SW480 (cell line): Measurements from ENCODE around the gene TNNI3K.

Source experiments
- DNase-seq: peaks from one replicate; pipeline ENCODE4 v3.0.0-alpha.2; 2016; ENCODE audit warnings: low spot score

TNNI3K gene

DNA sequence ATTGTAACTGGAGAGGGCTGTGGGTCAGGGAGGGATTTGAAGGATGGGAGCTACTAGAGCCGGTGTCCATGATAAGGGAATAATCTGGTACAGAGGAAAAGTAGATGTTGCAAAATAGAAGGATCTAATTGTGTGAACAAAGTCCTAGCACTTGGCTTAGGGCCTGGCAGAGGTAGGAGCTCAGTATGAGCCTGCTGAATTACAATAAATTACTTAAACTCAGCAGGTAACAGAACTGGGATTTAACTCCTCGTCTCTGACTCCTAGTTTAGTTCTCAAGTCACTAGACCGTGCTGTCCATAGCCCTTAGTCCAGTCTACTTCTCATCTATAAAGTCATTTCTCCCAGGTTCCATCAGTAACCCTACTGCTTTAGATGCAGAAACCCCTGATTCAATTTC is 157.0 kb downstream of the TNNI3K start:
- DNase-seq, result no peak

DNA sequence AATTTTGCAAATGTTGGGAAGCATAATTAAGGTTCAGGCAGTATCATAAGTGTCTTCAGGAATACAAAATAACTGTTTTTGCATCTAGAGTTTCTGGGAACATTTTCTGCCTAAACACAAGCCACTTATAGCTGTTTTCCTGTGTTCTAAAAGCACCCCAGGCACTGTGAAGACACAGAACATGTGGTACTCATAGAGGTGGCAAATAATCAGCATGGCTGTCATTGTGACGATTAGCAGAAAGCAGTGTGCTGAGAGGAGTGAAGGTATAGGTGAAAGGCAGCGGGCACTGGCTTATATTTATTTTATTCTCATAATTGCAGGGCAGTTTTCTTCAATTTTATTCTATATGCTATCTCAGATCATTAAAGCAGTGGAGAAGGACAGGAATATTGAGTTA is 157.7 kb downstream of the TNNI3K start:
- no peak for DNase-seq

DNA sequence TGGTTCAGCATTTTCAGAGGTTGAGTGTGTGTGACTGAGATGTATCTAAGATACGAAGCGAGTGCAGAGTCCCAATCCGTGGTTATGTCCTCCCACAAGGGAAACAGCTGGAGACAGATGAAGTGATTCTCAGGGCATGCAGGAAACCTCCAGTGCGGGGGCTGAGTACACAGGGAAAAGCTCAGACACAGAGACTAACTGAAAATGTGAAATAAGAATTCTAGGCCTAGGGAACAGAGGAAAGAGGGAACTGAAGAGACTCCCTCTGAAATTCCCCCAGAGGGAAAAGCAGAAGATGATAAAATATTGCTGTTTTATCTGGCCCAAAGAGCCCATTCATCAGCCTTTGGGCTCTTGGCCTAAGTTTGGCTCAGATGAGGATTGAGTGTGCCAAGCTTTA is 160.4 kb downstream of the TNNI3K start:
- no peak for DNase-seq

DNA sequence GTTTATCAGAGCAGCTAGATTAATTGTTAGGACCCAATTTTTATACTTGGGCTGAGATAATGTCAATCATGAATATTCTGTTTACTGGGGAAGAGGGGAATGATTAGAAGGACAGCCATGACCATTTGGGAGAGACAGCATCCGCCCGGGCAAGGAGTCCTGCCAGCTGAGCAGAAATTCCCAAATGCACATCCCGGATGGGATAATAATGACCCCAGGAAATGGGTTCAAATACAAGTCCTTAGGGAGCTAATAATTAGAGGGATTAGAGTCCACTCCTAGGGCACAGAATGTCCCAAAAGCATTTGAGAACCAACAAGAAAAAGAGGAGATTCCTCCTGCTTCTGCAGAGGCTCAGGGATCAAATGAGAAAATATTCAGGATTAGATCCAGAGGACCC is 161.3 kb downstream of the TNNI3K start:
- DNase-seq, result no peak

DNA sequence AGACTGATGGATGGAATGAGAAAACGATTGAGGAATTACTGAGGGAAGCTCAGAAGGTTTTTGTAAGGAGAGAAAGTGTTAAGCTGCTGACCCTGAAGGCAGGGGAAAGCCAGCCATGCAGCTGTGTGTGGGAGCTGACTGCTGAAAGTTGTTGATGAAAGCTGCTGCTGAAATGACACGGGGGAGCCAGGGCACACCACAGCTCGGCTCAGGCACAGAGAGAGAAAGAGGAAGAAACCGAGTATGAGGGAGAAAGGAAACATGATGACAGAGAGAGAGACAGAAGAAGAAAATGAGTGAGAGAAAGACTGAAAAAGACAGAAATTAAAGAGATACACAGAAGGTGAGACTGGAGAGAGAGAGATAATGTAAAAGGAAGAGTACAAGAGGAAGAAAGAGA is 161.7 kb downstream of the TNNI3K start:
- no peak for DNase-seq

DNA sequence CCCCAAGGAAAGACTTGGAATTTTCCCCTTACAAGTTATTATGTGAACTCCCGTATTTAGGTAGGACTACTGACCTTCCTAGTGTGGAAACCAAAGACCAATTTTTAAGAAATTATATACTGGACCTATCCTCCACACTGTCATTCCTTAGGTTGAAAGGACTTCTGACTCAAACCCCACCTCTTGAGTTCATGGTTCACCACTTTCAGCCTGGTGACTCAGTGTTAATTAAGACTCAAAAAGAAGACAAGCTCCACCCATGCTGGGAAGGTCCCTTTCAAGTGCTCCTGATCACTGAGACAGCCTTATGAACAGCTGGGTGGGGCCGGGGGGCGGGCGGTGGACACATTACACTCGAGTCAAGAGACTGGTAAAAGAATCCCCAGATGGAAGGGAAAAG is 164.1 kb downstream of the TNNI3K start:
- no peak for DNase-seq

DNA sequence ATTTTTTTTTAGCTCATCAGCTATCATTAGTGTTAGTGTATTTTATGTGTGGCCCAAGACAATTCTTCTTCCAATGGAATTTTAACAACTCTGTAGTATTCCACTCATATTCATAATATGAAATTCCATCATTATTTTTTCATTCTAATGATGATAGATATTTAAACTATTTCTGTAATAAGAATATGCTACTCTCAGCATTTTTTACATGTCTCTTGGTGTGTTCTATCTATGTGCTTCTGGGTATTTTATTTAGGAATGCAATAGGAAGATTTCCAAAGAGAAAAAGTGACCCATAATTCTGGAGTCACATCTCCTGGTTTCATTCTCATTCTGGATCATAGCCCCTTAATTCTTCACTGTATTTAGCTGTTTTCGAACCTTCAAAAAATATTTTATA is 167.7 kb downstream of the TNNI3K start:
- no peak for DNase-seq

DNA sequence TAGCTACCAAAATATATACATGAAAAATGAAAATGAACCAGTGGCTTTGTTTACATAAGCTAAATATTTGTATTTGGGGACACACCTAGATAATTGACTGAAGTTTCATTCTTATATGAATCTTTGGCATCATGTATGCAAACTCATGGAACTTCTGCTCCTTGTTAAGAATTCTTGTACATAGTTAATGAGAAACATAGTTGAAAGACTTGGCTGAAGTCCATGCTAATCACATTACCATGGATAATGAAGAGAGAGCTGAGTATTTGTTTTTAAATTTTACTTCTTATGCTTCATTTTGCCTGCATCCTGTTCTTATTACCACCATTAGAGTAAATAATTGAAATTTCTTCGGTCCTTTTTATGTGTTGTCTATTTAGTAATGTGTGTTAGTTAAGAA is 168.4 kb downstream of the TNNI3K start:
- DNase-seq, result no peak

DNA sequence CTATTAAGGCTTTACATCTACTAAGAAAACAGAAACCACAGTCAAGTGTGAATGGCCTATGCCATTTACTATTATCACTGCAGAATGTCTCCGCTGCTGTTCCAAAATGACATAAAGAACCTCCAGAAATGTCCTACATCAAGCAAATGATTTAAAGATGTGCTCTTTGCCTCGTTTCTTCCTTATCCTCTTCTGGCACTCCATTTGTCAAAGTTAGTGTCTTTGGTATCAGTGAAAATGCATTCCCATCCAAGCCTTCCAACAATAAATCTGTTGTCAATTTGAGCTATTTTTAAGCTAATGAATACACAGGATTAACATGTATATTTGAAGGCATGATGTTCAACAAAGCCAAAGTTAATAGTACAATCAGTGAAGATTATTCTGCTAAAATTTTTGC is 171.6 kb downstream of the TNNI3K start:
- no peak for DNase-seq

DNA sequence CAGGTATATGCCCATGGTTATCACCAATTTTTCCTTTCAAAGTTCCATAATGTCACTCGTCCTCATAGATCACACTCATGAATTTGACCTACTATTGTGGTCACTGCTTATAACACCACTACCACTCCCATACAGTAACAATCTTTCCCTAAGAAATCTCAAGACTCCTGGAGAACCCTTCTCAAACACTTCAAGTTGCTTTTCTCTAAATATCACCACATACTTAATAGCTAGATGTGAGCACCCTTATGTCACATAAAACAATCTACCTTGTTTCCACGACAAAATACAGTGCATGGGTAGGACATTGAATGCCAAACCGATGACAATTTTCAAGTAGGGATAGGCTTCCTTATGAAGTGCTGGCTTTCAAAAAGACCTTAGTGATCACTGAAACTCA is 172.7 kb downstream of the TNNI3K start:
- DNase-seq, result no peak

DNA sequence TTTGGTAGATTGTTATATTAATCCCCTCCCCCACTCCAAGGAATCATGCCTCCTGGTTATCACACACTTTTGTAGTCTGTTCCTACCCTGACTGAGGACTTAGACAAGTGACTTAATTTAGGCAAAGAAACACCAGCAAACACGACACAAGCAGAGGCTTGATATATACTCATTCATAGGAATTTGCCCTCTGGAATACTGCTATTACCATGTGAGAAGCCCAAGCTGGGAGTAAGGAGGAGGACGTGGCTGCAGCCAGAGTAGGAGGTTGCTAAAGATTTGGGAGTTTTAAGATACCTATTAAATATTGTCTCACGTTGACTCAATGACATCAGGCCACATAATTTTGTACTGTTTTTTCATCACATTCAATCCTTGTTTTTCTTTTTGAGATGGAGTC is 177.1 kb downstream of the TNNI3K start:
- DNase-seq, result no peak

DNA sequence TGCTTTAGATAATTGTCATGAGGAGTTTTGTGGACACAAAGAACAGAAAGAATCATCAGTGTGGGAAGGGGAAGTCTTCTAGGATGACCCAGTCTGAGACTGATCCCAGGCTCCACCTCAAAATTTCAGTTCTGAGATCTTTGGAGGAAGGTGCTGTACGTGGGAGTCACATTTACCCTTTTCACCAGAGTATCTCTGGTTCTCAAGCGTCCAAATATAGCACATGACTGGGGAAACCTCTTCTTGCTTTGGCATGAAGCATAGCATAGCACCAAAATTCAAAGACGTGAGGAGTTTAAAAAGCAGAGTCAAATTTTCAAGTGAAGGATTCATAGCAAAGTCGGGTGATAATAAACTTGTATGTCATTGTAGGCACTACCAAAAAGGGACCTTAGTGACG is 180.7 kb downstream of the TNNI3K start:
- no peak for DNase-seq

DNA sequence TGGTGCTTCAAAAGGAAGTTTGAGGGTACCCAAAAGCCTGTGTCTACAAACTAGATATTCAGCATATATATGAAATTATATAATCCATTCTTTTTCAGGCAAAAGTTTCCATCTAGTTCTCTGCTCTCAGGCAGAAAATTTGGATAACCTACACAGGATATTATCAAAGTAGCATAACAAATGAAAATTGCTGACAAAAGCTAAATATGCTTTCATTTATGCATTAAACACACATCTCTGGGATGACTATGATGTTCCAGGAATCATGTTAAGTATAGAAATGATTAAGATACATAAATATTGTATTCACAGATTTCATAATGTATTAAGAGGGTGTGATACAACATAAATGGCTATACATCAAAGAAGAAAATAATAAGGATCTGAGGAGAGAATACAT is 184.4 kb downstream of the TNNI3K start:
- no peak for DNase-seq

DNA sequence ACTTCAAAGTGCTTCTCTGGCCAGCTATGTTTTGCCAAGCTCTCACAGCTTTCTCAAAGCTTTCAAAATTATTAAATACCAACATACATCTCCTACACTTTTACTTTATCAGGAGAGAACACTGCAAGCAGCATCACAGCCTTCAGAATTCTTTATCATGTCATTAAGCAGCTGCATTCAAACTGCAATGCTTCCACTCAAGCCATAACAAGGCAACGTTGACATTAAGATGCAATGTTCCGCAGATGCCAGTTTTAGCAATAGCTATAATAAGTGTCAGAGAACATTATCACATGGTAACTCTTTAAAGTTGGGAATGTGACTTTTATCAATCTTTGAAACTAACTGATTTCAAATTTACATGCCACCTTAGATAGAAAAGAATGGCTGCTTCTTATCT is 185.3 kb downstream of the TNNI3K start:
- no peak for DNase-seq

DNA sequence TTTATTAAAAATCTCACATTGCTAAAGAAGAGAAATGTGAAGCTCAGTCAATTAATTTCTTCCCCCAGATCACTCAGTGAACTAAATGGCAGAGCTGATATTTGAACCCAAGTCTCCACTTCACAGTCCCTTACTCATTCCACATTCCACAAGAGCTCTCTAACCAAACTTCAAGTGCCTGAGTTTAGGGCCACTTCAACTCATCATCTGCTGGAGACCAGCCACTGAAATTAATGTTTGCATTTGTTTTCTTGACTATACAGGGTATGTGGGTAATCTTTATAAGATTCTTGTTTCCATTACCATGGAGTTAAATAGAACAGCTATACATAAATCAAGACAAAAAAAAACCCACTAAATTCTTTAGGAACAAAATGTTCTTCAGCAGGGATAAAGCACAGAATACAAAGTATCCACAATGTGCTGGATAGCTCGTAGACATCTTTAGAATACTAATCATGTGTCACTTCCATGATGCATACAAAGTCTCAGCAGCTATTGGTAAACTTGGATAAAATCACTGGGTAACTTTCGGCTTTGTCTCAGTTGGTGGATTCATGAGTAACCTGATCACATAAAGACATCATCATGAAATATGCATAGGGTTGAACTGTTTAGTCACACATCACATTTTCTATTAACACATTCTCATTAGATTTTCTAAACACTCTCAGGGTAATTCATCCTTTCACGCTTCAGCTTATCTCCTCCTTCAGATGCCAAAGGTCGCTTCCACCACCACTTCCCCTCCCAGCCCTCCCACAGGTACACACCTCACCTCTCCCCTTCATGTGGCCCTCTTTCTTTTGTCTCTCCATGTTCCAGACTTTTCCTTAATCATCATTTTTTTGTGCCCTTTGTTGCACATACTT is 187.5 kb downstream of the TNNI3K start:
- no peak for DNase-seq

DNA sequence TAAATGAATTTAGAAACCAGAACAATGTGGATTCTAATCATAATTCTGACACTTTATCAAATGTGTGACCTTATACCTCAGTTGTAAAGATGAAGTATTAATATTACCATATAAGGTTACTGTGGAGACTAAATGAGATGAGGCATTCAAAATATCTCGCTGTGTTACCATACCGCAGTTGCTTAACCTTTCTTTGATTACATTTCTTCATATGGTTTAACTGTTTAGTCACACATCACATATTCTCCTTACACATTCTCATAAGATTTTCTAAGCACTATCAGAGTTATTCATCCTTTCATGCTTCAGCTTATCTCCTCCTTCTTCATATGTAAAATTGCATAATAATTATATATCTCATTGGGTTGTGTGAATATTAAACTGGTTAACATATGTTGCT is 188.3 kb downstream of the TNNI3K start:
- DNase-seq, result no peak

DNA sequence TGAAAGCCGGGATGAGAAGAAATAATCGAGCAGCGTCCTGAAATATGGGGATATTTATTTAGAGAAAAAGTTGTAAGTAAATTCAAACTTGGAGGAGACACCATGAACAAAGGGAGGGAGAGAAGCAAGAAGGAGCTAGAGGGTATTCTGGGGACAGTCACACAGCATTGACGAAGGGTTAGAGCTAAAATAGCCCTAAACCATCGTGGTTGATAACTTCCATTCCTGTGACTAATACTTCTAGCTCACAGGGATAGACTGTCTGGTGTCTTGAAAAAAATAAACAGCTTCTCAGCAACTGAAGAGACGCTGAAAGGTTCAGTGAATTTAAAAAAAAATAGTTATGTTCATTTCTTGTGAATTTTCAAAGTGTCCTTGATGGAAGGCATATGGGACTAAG is 190.5 kb downstream of the TNNI3K start:
- DNase-seq, result no peak

DNA sequence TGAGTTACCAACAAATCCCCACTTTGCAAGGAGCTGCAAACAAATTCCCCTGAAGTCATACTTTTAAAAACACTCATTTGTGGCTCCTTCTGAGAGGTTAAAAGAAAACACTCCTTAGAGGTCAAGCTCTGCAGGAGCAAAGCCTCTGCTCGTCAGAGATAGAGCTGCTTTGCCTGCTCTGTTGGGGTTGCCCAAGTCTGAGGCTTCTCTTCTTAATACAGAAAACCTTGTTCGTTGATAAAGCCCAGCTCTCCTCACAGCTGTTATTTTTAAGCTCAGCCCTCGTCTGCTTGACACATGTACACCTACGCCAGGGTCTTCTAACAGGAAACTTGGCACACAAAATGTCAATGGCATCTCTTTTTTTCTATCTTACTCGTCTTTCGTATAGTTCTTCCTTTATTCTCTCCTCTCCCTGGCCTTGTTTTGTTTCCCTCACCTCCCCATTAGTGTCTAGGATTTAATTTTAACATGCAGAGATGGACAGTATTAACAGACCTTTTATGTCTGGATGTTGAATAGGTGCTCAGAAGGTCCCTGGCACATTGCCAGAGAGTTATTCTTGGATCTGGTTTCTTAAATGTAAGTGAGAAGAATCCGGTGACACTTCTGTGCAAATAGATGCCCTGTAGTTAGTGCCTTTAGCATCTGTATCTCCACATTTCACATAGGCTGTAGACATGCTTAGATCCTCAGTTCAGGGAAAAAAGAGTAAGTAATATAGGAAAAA is 191.2 kb downstream of the TNNI3K start:
- no peak for DNase-seq

DNA sequence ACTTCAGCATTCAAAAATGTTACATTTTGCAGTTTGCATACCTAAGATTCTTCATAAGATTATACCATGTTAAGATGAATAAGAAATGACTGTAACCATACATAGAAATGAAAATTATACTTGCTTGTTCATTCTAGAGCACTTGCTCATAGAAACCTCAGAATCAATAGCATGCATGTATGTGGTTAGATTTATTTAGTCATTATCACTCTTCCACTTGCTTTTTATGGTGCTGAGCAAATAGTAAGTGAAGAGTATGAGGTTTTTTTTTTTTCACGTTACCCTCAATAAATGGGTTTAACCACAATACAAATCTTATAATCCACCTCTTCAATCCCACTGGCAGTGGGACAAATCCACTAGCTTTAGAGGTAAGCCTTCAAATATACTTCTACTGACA is 192.5 kb downstream of the TNNI3K start:
- peak; percentile 4 for DNase-seq

DNA sequence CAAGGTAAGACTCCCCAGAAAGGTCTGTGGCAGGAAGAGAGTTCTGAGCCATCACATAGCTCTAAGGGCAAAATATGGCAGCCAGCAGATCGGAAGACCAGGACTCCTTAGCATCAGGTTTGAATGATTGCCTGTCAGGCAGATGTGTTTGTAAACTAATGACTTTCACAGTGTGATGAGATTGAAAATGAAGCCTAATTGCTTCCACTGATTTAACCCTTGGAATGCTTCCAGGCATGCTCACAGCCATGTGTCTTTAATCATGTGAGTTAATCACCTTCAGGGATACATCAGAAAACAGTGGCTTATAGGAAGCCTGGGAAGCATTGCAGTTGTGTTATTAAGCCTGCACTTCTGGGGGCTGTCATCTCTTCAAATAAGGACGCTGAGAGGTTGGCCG is 194.4 kb downstream of the TNNI3K start:
- DNase-seq, result no peak

DNA sequence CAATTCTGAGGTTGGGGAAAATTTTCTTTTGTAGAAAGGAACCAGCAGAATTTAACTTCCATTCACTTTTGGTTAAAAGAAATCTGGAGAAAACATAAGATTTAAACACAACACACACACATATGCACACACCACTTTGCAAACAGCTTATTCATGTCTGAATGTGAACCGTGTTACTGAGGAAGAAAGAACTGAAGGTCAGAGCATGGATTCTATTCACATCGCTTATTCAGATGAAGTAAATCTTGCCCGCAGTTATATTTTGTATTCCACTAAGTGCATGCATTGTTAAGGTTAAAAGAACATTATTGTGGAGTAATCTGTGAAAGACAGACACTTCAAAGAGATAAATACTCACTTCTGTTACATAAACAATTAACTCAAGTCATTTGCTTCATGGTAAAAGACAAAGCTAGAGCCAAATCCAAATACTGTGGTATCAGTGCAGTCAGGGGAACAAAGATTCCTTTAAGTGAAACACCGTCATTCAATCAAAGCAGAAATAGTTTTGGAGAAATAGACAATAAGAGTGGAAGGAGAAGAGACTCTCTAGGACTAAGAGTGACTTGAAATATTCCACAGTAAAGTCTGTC is 195.3 kb downstream of the TNNI3K start:
- DNase-seq, result no peak

DNA sequence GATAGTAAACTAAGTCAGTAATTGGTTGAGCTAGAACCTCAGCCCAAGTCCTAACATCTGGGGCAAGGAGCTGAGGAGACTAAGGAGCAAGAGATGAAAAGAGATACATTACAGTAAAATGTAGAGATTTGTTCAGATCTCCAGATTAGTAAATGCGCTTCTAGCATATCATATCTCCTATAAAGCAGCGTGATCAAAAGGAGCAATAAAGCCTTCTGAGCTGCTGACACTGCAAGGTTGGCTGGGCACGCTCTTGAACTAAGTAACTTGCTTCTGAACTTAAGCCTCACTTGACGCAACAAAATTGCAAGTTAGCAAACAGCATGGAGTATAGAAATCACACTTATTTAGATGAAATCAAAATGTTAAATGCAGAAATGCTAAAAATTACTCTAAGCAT is 196.3 kb downstream of the TNNI3K start:
- DNase-seq, result no peak

DNA sequence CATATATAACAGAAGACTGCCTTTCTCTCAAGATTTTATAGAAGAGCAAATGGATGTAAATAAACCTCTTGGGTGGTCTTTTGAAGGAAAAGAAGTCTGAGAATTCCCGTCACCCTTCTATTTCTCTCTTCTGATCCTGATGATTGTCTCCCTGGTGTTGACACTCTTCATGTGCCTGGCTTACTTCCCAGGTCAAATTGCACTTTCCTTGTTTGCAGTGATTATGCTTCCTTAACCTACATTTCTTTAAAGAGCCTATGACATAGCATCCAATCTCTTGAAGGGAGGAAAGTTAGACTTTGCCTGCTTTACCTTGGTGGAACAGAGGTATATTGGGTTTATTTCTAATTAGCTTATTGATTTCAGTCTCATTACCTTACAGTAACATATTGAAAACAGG is 197.1 kb downstream of the TNNI3K start:
- no peak for DNase-seq
